ENCODE measurements around the gene CRYZ. TPM values are rescaled to one million over a fixed set of nuclear protein-coding genes. Genes with fewer than 3 reads are reported as not detected.

CRYZ gene
- total and polyA plus RNA-seq, 2 donors (not counting 1 experiment from before 2014, with no cell fraction given) = 50.2 to 85.9 TPM

DNA sequence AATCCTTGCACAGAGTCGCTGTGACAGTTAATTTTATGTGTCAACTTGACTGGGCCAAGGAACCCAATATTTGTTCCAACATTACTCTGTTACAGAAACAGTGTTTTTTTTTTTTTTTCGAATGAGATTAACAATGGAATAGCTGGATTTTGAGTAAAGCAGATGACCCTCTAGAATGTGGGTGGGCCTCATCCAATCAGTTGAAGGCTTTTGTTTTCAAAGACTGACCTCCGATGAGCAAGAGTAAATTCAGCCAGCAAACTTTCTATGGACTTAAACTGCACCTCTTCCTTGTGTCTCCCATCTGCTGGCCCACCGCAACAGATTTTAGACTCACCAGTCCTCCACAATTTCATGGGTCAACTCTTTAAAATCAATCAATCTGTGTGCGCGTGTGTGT is 17.0 kb downstream of the CRYZ start:
- Histone ChIP-seq H3K9ac (ENCODE audit: insufficient read depth, low read length) (no peak overlapping the region), H3K27ac (ENCODE audit: insufficient read depth, low read length) (no peak overlapping the region), H3K4me1 (ENCODE audit: control insufficient read depth, extremely low read depth, insufficient read depth, low read length) (no peaks in the 10 kb centered on the region), H2AFZ (ENCODE audit: low read length) (no peak overlapping the region), H3K36me3 (ENCODE audit: control insufficient read depth, insufficient read depth, low read length) (peaks cover 5% of the 10 kb centered on the region), H3K4me2 (ENCODE audit: extremely low read depth, insufficient read depth, low read length) (no peak overlapping the region), H3K79me2 (ENCODE audit: control insufficient read depth, insufficient read depth, low read length) (no peaks in the 10 kb centered on the region), H3K4me3 (replicated peaks in 1 of 4; ENCODE audit: control extremely low read depth in 1 of 4, insufficient read depth in 1 of 4, low read depth in 3 of 4, low read length in 4 of 4) (no peak overlapping the region), H3K9me3 (ENCODE audit: control insufficient read depth, insufficient read depth, low read depth, low read length) (no peaks in the 10 kb centered on the region), H3K27me3 (ENCODE audit: control insufficient read depth, insufficient read depth, low read length) (no peaks in the 10 kb centered on the region), H4K20me1 (ENCODE audit: control insufficient read depth, extremely low read depth, insufficient read depth, low read length) (no peaks in the 10 kb centered on the region)
- TF ChIP-seq EZH2 (IDR thresholded peaks at IDR 0.05; ENCODE audit: low read length, missing control alignments) = no peak
- TF ChIP-seq, protein P1, sequence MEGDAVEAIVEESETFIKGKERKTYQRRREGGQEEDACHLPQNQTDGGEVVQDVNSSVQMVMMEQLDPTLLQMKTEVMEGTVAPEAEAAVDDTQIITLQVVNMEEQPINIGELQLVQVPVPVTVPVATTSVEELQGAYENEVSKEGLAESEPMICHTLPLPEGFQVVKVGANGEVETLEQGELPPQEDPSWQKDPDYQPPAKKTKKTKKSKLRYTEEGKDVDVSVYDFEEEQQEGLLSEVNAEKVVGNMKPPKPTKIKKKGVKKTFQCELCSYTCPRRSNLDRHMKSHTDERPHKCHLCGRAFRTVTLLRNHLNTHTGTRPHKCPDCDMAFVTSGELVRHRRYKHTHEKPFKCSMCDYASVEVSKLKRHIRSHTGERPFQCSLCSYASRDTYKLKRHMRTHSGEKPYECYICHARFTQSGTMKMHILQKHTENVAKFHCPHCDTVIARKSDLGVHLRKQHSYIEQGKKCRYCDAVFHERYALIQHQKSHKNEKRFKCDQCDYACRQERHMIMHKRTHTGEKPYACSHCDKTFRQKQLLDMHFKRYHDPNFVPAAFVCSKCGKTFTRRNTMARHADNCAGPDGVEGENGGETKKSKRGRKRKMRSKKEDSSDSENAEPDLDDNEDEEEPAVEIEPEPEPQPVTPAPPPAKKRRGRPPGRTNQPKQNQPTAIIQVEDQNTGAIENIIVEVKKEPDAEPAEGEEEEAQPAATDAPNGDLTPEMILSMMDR (conservative IDR thresholded peaks at IDR 0.05 in 1 of 2, IDR thresholded peaks at IDR 0.05 in 1 of 2; ENCODE audit: low read depth in 1 of 2, low read length in 2 of 2) = no peak
- DNase-seq (ENCODE audit: low read depth in 2 of 2) = no peak

DNA sequence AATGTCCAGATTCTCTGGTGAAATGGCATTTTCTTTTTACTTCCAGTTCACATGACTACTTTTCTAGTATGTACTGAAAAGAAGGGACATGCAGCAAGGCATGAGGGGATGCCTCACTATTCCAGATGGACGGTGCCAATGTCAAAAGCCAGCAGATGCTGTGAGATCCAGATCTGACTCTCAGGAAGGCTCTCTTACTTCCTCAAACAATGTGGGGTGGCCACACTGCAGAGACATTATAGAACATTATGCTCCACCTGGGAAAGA is 17.7 kb downstream of the CRYZ start:
- Histone ChIP-seq H3K79me2 (ENCODE audit: control insufficient read depth, insufficient read depth, low read length) (no peaks in the 10 kb centered on the region), H4K20me1 (ENCODE audit: control insufficient read depth, extremely low read depth, insufficient read depth, low read length) (no peaks in the 10 kb centered on the region), H2AFZ (ENCODE audit: low read length) (no peak overlapping the region), H3K27ac (ENCODE audit: insufficient read depth, low read length) (no peak overlapping the region), H3K4me2 (ENCODE audit: extremely low read depth, insufficient read depth, low read length) (no peak overlapping the region), H3K9ac (ENCODE audit: insufficient read depth, low read length) (no peak overlapping the region), H3K9me3 (ENCODE audit: control insufficient read depth, insufficient read depth, low read depth, low read length) (no peaks in the 10 kb centered on the region), H3K36me3 (ENCODE audit: control insufficient read depth, insufficient read depth, low read length) (peaks cover 5% of the 10 kb centered on the region), H3K4me1 (ENCODE audit: control insufficient read depth, extremely low read depth, insufficient read depth, low read length) (no peaks in the 10 kb centered on the region), H3K4me3 (replicated peaks in 1 of 4; ENCODE audit: control extremely low read depth in 1 of 4, insufficient read depth in 1 of 4, low read depth in 3 of 4, low read length in 4 of 4) (no peak overlapping the region), H3K27me3 (ENCODE audit: control insufficient read depth, insufficient read depth, low read length) (no peaks in the 10 kb centered on the region)
- no peak for DNase-seq (ENCODE audit: low read depth in 2 of 2)
- TF ChIP-seq EZH2 (IDR thresholded peaks at IDR 0.05; ENCODE audit: low read length, missing control alignments) = no peak
- TF ChIP-seq, protein P1 (conservative IDR thresholded peaks at IDR 0.05 in 1 of 2, IDR thresholded peaks at IDR 0.05 in 1 of 2; ENCODE audit: low read depth in 1 of 2, low read length in 2 of 2) = no peak

DNA sequence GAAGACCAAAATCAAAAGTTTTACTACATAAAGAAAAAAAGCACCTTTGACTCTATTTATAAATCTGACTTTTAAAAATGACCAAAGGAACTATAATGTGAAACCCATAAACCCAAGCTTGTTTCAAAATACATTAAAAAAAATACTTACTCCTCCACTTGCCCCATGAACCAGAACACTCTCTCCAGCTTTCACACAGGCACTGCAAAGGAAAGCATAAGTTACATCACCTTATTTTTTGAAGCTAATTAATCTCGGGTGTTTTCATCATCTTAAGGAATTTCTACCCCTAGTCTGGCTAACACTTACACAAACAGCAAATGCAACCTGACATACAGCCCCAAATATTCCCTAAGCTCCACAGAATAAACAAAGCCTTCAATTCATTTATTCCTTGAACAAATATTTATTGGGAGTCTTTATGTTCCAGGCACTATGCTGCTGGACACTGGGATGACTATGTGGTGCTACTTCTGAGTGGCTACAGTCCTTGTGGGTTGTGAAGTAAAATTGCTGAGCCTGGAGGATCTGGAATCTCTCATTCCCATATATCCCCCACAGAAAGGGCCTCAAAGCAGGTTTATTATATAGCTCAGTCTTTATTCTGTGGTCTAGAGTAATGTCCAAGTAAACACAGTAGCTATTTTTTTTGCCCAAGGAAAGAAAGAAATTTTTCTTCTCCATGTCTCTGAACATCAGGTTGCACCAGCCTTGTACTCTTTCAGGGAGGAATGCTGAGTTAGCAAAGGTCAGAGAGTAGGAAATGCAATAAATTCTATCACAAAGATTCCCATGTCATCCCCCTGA is 18.2 kb downstream of the CRYZ start:
- Histone ChIP-seq H3K4me3 (replicated peaks in 1 of 4; ENCODE audit: control extremely low read depth in 1 of 4, insufficient read depth in 1 of 4, low read depth in 3 of 4, low read length in 4 of 4) (no peak overlapping the region), H4K20me1 (ENCODE audit: control insufficient read depth, extremely low read depth, insufficient read depth, low read length) (no peaks in the 10 kb centered on the region), H2AFZ (ENCODE audit: low read length) (no peak overlapping the region), H3K27ac (ENCODE audit: insufficient read depth, low read length) (no peak overlapping the region), H3K9me3 (ENCODE audit: control insufficient read depth, insufficient read depth, low read depth, low read length) (no peaks in the 10 kb centered on the region), H3K4me1 (ENCODE audit: control insufficient read depth, extremely low read depth, insufficient read depth, low read length) (no peaks in the 10 kb centered on the region), H3K4me2 (ENCODE audit: extremely low read depth, insufficient read depth, low read length) (no peak overlapping the region), H3K36me3 (ENCODE audit: control insufficient read depth, insufficient read depth, low read length) (peaks cover 5% of the 10 kb centered on the region), H3K9ac (ENCODE audit: insufficient read depth, low read length) (no peak overlapping the region), H3K27me3 (ENCODE audit: control insufficient read depth, insufficient read depth, low read length) (no peaks in the 10 kb centered on the region), H3K79me2 (ENCODE audit: control insufficient read depth, insufficient read depth, low read length) (no peaks in the 10 kb centered on the region)
- DNase-seq (ENCODE audit: low read depth in 2 of 2) = no peak
- TF ChIP-seq EZH2 (IDR thresholded peaks at IDR 0.05; ENCODE audit: low read length, missing control alignments) = no peak
- TF ChIP-seq, protein P1 (conservative IDR thresholded peaks at IDR 0.05 in 1 of 2, IDR thresholded peaks at IDR 0.05 in 1 of 2; ENCODE audit: low read depth in 1 of 2, low read length in 2 of 2) = no peak

Data from fibroblast of lung (primary cell).